SJSA1 (cell line): ENCODE measurements around the gene IL4R. TPM values are rescaled to one million over a fixed set of nuclear protein-coding genes. Genes with fewer than 3 reads are reported as not detected.
"Not testable (repeated sequence)": the region's sequence is repeated elsewhere in the genome, so short reads cannot be mapped to it uniquely, and the experiment has no call there.

ENCODE experiments used
- DNase-seq, 2 experiments: peaks; one replicate each; pipeline ENCODE4 v3.0.0-alpha.2; 2015 to 2020; ENCODE audit warnings: low spot score in 2 of 2, low read depth in 1 of 2
- H3K27ac ChIP-seq: fragments of 250-450 bp; sonication (Bioruptor Pico); 2 replicates; pipeline ENCODE4 v1.5.1; 2020; ENCODE audit warnings: mild to moderate bottlenecking, moderate library complexity
- H3K27me3 ChIP-seq: fragments of 250-450 bp; sonication (Bioruptor Pico); replicated peaks from 2 replicates; pipeline ENCODE4 v1.5.1; 2020; ENCODE audit warnings: mild to moderate bottlenecking, moderate library complexity
- H3K36me3 ChIP-seq: fragments of 250-450 bp; sonication (Bioruptor Pico); 2 replicates; pipeline ENCODE4 v1.5.1; 2020; ENCODE audit warnings: mild to moderate bottlenecking
- H3K4me1 ChIP-seq: fragments of 250-450 bp; sonication (Bioruptor Pico); replicated peaks from 2 replicates; pipeline ENCODE4 v1.6.1; 2021; ENCODE audit warnings: mild to moderate bottlenecking
- H3K4me3 ChIP-seq: fragments of 250-450 bp; sonication (Bioruptor Pico); 2 replicates; pipeline ENCODE4 v1.5.1; 2020; ENCODE audit warnings: mild to moderate bottlenecking
- H3K9me3 ChIP-seq: fragments of 250-450 bp; sonication (Bioruptor Pico); replicated peaks from 2 replicates; pipeline ENCODE4 v1.5.1; 2020; ENCODE audit warnings: mild to moderate bottlenecking
- total RNA-seq: library from RNA; depleted of rRNA; stranded (reverse); fragments of >200 nt; shearing (Covaris generic); gene quantifications from 2 replicates; pipeline ENCODE4 v1.2.3, GENCODE V29; 2014

Gene IL4R
- total RNA-seq, 1 experiment from 2014 or later: 5.1 TPM

GRCh38 chr16:27323781-27324561 is 10.2 kb downstream of the IL4R start:
- no peak for DNase-seq
- Histone ChIP-seq H3K4me1 (peaks cover 7% of the 10 kb centered on the region; the same call in 1 of the 2 replicates), H3K27ac (no peak overlapping the region), H3K27me3 (no peaks in the 10 kb centered on the region), H3K36me3 (no peaks in the 10 kb centered on the region), H3K4me3 (no peak overlapping the region), H3K9me3 (no peaks in the 10 kb centered on the region)

GRCh38 chr16:27324851-27325301 is 11.1 kb downstream of the IL4R start:
- Histone ChIP-seq H3K4me1 (peaks cover 7% of the 10 kb centered on the region; the same call in 1 of the 2 replicates), H3K27ac (no peak overlapping the region), H3K4me3 (no peak overlapping the region), H3K9me3 (no peaks in the 10 kb centered on the region), H3K36me3 (no peaks in the 10 kb centered on the region), H3K27me3 (no peaks in the 10 kb centered on the region)
- DNase-seq: no peak

DNA sequence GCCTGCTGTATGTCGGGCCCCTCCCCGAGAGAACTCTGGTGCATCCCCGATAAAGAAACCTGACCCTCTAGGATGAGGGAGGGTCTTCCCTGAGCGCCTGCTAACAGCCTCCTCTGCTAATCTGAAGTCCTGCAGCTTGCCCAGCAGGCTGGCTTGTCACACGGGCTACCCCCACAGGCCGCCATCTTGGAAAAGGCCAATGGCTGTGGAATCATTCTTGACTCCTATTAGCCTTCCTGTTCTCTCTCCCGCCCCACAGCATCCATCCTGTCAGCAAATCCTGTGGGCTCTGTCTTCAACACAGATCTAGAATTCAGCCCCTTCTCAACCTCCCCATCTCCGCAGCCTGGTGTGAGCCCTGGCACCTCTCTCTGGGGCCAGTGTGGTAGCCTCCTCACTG is 12.0 kb downstream of the IL4R start:
- Histone ChIP-seq H3K27ac (no peak overlapping the region), H3K36me3 (no peaks in the 10 kb centered on the region), H3K4me1 (peaks cover 7% of the 10 kb centered on the region; the same call in 1 of the 2 replicates), H3K27me3 (no peaks in the 10 kb centered on the region), H3K4me3 (no peak overlapping the region), H3K9me3 (no peaks in the 10 kb centered on the region)
- no peak for DNase-seq

- Histone ChIP-seq H3K27me3 (no peaks in the 10 kb centered on the region), H3K4me1 (peaks cover 7% of the 10 kb centered on the region; the same call in 1 of the 2 replicates), H3K9me3 (no peaks in the 10 kb centered on the region), H3K36me3 (no peaks in the 10 kb centered on the region), H3K27ac (no peak overlapping the region), H3K4me3 (no peak overlapping the region)
- DNase-seq: no peak
These were observed 12.5 kb downstream of the IL4R start for GRCh38 chr16:27326251-27326650.

- Histone ChIP-seq H3K9me3 (no peaks in the 10 kb centered on the region), H3K27ac (no peak overlapping the region), H3K4me3 (no peak overlapping the region), H3K4me1 (peaks cover 7% of the 10 kb centered on the region; the same call in 1 of the 2 replicates), H3K36me3 (no peaks in the 10 kb centered on the region), H3K27me3 (no peaks in the 10 kb centered on the region)
- no peak for DNase-seq
These were observed 13.2 kb downstream of the IL4R start for GRCh38 chr16:27326738-27327585.

DNA sequence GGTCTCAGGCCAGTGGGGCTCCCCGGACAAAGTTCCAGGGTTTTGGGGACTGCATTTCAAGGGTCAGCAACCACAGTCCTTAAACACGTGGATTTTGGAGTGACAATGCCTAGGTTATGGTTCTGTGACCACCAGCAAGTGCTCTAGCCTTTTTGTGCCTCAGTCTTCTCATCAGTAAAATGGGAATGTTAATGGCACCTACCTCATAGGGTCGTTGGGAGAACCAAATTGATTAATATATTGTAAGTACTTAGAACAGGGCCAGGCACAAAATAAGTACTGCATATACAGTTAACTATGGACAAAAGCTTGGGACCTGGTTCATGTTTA is 13.8 kb downstream of the IL4R start:
- Histone ChIP-seq H3K9me3 (no peaks in the 10 kb centered on the region), H3K4me3 (no peak overlapping the region), H3K4me1 (peaks cover 7% of the 10 kb centered on the region; the same call in 1 of the 2 replicates), H3K36me3 (no peaks in the 10 kb centered on the region), H3K27me3 (no peaks in the 10 kb centered on the region), H3K27ac (no peak overlapping the region)
- DNase-seq: no peak

- Histone ChIP-seq H3K36me3 (no peaks in the 10 kb centered on the region), H3K4me3 (no peak overlapping the region), H3K27ac (no peak overlapping the region), H3K4me1 (peaks cover 7% of the 10 kb centered on the region; the same call in 1 of the 2 replicates), H3K9me3 (no peaks in the 10 kb centered on the region), H3K27me3 (no peaks in the 10 kb centered on the region)
- no peak for DNase-seq
These were observed 15.2 kb downstream of the IL4R start for GRCh38 chr16:27328937-27329336.

GRCh38 chr16:27329376-27330079 is 15.8 kb downstream of the IL4R start:
- not testable (repeated sequence) for H3K27me3 ChIP-seq, H3K4me1 ChIP-seq, H3K9me3 ChIP-seq, H3K4me3 ChIP-seq, DNase-seq, H3K27ac ChIP-seq, H3K36me3 ChIP-seq

- Histone ChIP-seq H3K36me3 (0 out of 2 replicates have a peak, but pooled peaks cover 3% of the 10 kb centered on the region), H3K4me3 (no peak overlapping the region), H3K4me1 (peaks cover 7% of the 10 kb centered on the region; the same call in 1 of the 2 replicates), H3K27me3 (no peaks in the 10 kb centered on the region), H3K9me3 (no peaks in the 10 kb centered on the region), H3K27ac (no peak overlapping the region)
- DNase-seq: no peak
These were observed 16.8 kb downstream of the IL4R start for GRCh38 chr16:27330542-27330941.

- Histone ChIP-seq H3K27me3 (no peaks in the 10 kb centered on the region), H3K4me3 (no peak overlapping the region), H3K4me1 (0 out of 2 replicates have a peak, but pooled peaks cover 3% of the 10 kb centered on the region), H3K27ac (no peak overlapping the region), H3K9me3 (no peaks in the 10 kb centered on the region), H3K36me3 (0 out of 2 replicates have a peak, but pooled peaks cover 3% of the 10 kb centered on the region)
- DNase-seq: no peak
These were observed 18.3 kb downstream of the IL4R start for GRCh38 chr16:27332105-27332504.

GRCh38 chr16:27333104-27333503 is 19.3 kb downstream of the IL4R start:
- no peak overlapping the region for H3K27ac ChIP-seq
- no peaks in the 10 kb centered on the region for H3K27me3 ChIP-seq
- H3K4me1 ChIP-seq: no peaks in the 10 kb centered on the region
- no peak overlapping the region for H3K4me3 ChIP-seq
- H3K9me3 ChIP-seq: no peaks in the 10 kb centered on the region
- no peak for DNase-seq
- 0 out of 2 replicates have a peak, but pooled peaks cover 3% of the 10 kb centered on the region for H3K36me3 ChIP-seq

GRCh38 chr16:27333549-27333948 is 19.8 kb downstream of the IL4R start:
- Histone ChIP-seq H3K27ac (no peak overlapping the region), H3K27me3 (no peaks in the 10 kb centered on the region), H3K9me3 (no peaks in the 10 kb centered on the region), H3K4me3 (no peak overlapping the region), H3K4me1 (no peaks in the 10 kb centered on the region), H3K36me3 (0 out of 2 replicates have a peak, but pooled peaks cover 3% of the 10 kb centered on the region)
- no peak for DNase-seq

DNA sequence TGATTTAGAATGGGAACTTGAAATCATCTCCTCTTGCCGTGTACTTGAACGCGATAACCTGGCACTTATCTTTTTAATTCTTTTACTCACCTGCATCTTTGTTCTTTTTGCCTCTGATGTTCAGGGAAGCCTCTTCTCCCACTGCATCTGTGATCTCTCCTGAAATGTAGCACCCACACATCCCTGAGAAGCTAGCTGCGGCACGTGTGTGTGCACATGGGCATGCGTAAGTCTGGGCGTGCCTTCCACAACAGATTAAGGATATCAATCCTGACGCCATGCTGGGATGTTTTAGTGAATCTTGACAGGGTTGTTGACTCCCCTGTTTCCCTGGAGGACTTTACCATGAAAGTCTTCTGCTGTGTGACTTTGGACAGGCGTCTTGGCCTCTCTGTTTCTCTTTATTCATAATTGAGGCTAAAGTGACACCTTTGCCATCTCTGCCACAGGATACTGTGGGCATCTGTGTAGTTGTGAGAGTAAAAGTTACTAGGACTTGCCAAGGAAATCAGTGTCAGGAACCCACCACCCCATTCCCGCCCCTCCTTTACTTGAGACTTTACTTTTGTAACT is 20.5 kb downstream of the IL4R start:
- Histone ChIP-seq H3K4me3 (no peak overlapping the region), H3K36me3 (0 out of 2 replicates have a peak, but pooled peaks cover 3% of the 10 kb centered on the region), H3K27ac (no peak overlapping the region), H3K27me3 (no peaks in the 10 kb centered on the region), H3K4me1 (no peaks in the 10 kb centered on the region), H3K9me3 (no peaks in the 10 kb centered on the region)
- DNase-seq: no peak
